CD4-positive, alpha-beta T cell treated with Interleukin-21 for 1 hour (primary cell): Measurements from ENCODE around the gene ZFP28.

ENCODE experiments used
- DNase-seq: peaks from one replicate; pipeline ENCODE4 v3.0.0-alpha.2; 2020

ZFP28 gene

GRCh38 chr19:56596676-56597075 is 57.9 kb downstream of the ZFP28 start:
- no peak for DNase-seq

- no peak for DNase-seq
These were observed 58.9 kb downstream of the ZFP28 start for GRCh38 chr19:56597696-56598095.

GRCh38 chr19:56601375-56601774 is 62.6 kb downstream of the ZFP28 start:
- no peak for DNase-seq

- no peak for DNase-seq
These were observed 65.1 kb downstream of the ZFP28 start for GRCh38 chr19:56603829-56604228.
